Measurements from ENCODE around the gene C19orf85.

- TF ChIP-seq, protein P1, sequence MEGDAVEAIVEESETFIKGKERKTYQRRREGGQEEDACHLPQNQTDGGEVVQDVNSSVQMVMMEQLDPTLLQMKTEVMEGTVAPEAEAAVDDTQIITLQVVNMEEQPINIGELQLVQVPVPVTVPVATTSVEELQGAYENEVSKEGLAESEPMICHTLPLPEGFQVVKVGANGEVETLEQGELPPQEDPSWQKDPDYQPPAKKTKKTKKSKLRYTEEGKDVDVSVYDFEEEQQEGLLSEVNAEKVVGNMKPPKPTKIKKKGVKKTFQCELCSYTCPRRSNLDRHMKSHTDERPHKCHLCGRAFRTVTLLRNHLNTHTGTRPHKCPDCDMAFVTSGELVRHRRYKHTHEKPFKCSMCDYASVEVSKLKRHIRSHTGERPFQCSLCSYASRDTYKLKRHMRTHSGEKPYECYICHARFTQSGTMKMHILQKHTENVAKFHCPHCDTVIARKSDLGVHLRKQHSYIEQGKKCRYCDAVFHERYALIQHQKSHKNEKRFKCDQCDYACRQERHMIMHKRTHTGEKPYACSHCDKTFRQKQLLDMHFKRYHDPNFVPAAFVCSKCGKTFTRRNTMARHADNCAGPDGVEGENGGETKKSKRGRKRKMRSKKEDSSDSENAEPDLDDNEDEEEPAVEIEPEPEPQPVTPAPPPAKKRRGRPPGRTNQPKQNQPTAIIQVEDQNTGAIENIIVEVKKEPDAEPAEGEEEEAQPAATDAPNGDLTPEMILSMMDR (IDR thresholded peaks at IDR 0.05): no peak
- no peak for TF ChIP-seq POLR2A (IDR thresholded peaks at IDR 0.05)
Measured at GRCh38 chr19:55490478-55491432, 26.2 kb upstream of the C19orf85 start.

All from tibial nerve (tissue), 3 donors.